HG02884 (cell line): ENCODE measurements around the gene SDK1.
A peak's percentile ranks its signal among the peaks of the same experiment; 100 is the strongest.

Experiments used
- ATAC-seq: cut with Tn5 transposase; IDR thresholded peaks from one replicate; pipeline ENCODE4 v1.9.1; 2021; ENCODE audit warnings: mild to moderate bottlenecking, moderate library complexity; ENCODE audit not compliant: unreplicated experiment

SDK1 gene, protein sequence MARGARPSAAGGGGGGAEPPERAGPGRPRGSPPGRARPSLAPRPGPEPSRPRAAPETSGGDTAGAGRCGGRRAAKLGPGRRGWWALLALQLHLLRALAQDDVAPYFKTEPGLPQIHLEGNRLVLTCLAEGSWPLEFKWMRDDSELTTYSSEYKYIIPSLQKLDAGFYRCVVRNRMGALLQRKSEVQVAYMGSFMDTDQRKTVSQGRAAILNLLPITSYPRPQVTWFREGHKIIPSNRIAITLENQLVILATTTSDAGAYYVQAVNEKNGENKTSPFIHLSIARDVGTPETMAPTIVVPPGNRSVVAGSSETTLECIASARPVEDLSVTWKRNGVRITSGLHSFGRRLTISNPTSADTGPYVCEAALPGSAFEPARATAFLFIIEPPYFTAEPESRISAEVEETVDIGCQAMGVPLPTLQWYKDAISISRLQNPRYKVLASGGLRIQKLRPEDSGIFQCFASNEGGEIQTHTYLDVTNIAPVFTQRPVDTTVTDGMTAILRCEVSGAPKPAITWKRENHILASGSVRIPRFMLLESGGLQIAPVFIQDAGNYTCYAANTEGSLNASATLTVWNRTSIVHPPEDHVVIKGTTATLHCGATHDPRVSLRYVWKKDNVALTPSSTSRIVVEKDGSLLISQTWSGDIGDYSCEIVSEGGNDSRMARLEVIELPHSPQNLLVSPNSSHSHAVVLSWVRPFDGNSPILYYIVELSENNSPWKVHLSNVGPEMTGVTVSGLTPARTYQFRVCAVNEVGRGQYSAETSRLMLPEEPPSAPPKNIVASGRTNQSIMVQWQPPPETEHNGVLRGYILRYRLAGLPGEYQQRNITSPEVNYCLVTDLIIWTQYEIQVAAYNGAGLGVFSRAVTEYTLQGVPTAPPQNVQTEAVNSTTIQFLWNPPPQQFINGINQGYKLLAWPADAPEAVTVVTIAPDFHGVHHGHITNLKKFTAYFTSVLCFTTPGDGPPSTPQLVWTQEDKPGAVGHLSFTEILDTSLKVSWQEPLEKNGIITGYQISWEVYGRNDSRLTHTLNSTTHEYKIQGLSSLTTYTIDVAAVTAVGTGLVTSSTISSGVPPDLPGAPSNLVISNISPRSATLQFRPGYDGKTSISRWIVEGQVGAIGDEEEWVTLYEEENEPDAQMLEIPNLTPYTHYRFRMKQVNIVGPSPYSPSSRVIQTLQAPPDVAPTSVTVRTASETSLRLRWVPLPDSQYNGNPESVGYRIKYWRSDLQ (N-terminal part only)

DNA sequence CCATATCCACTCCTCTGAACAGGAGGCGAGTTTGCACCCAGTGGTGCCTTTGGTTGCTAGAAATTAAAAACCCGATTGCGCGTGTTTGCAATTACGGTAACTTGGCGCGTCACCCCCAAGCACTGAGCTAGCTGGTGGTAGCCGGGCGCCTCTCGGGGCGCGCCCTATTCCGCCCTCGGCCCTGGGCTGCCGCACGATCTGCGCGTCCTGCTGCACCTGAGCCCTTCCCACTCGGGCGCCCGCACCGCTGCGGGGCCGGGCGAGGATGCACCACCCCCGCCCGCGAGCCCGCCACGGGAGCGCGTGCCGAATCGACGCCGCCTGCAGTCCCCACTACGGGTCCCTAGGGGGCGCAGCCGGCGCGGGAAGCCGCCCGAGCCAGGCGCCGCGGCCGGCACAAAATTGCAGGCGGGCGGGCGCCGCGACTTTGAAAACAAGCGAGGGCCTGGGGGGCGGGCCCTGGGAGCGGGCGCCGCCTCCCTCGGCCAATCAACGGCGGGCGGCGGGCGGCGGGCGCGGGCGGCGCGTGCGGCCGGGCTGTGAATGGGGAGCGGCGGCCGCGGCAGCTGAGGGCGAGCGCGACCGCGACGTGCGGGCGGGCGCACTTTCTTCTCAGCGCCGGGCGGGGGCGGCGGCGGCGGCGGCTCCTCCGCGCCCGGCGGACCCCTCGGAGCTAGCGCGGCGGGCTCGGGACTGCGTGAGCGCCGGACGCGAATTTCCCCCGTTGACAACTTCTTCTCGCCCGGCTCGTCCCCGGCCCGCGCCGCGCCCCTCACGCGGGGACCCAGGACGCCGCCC, at the start of gene SDK1:
TSS of gene SDK1 (plus strand) at position 602 of the 798 bp plus-strand sequence. CDS start 335 bp downstream, outside the sequence.
- peak; percentile 92 for ATAC-seq

DNA sequence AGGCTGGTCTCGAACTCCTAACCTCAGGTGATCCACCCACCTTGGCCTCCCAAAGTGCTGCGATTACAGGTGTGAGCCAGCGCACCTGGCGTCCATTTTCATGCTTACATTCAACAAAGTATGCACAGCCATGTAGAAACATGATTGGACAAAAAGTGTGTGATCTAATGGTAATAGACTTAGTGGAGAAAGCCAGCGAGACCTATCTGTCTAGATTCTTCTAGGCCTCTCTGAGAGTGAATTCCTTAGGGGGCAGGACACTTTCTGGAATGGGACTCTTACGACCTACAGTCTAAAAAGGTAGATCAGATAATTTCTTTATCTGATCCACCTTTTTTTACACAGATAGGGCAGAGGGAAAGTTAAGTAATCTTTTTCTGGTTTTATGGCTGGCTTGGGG, 46.3 kb upstream of the SDK1 start:
- no peak for ATAC-seq

DNA sequence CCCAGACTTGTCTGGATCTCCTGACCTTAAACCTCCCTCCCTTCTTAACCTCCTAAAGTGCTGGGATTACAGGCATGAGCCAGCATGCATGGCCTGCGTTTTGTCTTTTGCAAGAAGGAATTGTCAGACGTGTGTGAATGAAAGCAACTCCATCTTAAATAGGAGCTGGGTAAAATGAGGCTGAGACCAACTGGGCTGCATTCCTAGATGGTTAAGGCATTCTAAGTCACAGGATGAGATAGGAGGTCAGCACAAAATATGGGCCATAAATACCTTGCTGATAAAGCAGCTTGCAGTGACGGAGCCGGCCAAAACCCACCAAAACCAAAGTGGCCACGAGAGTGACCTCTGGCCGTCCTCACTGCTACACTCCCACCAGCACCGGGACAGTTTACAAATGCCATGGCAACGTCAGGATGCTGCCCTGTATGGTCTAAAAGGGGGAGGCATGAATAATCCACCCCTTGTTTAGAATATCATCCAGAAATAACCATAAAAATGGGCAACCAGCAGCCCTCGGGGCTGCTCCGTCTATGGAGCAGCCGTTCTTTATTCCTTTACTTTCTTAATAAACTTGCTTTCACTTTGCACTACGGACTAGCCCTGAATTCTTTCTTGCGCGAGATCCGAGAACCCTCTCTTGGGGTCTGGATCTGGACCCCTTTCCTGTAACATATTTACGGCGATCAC, 41.2 kb upstream of the SDK1 start:
- ATAC-seq = no peak

DNA sequence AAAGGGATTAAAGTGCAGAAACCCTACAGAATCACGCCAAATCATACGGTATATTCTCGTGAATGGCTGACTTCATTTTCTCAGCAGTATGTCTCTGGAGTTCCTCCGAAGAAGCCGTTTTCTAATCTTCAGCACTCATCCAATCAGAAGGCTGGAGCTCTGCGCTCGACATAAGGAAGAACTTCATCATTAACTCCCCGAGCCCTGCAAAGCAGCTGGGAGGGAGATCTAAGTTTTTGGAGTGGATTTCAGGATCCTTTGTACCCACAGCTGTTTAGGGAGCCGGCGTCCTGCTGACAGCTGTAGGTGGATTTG, 40.7 kb upstream of the SDK1 start:
- ATAC-seq = no peak

DNA sequence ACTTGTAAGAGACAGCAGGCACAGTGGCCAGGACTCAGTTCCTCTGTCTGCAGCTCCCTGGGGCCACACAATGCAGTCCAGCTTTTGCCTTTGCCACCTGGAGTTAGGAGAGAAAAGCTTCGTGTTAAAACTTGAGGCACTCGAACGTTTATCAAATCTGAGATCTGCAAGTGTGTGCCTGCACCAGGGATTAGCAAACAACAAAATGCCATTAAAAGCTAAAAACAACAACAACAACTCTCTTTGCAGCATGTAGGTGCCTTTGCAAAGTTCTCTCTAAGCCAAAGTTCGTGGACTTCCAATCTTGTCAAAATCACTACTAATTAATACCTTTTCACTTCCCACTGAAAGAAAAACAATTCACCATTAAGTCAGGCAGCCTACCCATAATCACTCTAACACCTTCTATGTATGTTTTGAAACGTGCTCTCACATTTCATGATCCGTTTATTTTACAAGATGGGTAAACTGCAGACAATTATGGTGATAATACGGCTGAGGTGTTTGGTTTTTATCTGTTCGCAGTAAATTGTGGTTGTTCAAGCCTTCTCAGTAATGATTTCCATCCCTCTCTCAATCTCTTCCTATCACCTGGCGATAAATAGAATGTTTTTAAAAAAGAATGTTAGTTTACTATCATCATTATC, 36.2 kb upstream of the SDK1 start:
- no peak for ATAC-seq

DNA sequence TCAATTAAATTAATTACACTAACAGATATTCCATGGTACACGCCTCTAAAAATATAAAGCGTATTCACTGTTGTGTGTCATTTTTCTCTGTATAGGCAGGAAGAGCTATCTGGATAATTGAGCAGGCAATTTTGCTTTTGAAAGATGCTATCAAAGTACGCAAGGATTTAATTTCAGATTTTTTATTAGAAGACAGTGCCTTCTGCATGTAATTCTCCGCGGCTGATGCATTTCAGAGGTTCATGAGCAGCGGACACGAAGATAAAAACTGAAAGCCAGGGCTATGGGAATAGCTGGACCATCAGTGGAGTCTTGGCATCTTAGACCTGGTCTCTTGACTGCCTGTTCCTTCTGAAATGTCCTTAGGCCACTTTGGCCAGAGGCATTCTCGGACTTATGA, 35.7 kb upstream of the SDK1 start:
- ATAC-seq = no peak

DNA sequence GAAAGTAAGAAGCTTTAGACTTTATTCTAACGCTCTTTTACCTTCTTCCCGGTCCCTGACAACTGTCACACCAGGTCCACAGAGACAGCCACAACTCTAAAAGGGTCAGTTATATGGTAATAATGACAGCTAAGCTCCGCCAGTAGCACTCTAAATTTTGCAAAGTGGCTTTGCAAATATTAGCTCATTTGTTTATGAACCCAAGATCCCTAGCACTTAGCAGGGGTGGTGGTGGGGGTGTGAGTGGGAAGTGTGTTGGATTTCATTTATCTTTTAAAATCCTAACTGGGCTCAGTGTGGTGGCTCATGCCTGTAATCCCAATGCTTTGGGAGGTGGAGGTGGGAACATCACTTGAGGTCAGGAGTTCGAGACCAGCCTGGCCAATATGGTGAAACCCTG, 34.8 kb upstream of the SDK1 start:
- no peak for ATAC-seq

DNA sequence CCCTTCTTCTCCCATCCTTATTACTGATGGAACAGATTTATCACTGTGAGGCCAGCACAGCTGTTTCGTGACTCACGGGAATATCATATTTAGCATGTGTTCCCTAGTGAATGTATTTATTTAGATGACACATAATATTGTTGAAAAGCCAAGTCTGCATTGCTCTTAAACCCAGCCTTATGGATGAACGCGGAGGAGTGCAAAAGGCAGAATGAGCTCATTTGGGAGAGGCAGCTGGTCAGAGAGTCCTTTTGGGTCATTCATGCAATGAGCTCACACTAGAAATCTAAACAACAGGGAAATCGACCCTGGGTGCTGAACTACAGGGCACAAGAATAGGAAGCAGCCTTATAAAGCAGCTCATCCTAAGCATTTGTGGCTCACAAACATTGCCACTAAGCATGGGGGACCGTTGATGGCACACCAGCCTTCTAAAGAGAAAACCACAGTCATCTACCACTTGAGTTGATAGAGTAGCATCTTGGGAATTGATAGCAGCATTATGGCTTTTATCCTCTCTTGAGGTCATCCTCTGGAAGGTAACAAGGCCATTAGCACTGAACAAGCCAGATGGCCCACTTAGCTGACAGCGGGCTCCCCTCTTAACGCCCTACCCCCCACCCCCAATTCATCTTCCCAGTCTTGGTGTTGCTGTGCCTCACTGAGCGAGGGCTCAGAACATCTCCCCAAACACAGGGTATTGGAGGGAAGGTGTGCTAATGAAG, 32.9 kb upstream of the SDK1 start:
- no peak for ATAC-seq

DNA sequence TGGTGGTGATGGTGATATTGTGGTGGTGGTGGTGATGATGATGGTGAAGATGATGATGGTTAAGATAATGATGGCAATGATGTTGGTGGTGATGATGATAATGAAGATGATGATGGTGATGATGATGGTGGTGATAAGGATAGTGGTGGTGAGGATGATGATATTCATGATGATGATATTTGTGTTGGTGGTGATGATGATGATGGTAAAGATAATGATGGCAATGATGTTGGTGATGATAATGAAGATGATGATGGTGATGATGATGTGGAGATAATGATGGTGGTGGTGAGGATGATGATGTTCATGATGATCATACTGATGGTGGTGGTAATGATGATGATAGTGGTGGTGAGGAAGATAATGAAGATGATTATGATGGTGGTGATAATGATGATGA, 30.7 kb upstream of the SDK1 start:
- no peak for ATAC-seq

DNA sequence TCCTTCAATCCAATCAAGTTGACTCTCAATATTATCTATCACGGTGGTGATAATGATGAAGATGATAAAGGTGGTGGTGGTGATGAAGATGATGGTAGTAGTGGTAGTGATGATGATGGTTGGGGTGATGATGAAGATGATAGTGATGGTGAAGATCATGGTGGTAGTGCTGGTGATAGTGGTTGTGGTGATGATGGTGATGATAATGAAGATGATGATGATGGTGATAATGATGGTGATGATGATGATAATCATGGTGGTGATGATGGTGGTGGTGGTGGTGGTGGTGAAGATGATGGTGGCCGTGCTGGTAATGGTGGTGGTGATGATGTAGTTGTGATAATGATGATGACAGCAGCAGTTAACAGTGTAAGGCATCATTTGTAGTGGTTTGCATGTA, 29.8 kb upstream of the SDK1 start:
- ATAC-seq = no peak

DNA sequence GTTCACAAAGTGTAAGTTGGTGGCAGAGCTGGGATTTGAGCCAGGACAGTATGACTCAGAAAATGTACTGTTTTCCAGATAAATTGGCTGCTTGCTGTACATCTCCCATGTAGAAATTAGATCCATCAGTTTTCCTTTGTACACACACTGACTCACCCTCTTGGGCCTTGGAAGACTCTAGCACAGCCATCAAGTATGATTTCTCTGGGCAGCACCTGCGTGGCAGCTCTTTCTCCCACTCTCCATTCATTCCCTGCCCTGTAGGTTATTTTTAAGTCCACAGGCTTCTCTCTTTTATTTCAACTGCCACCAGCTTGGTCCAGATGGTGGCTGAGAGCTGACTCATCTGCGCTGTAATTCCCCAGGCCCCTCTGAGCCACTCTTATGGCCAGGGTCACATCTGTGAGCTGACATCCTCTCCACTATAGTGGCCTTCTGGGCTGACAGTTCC, 28.3 kb upstream of the SDK1 start:
- no peak for ATAC-seq

DNA sequence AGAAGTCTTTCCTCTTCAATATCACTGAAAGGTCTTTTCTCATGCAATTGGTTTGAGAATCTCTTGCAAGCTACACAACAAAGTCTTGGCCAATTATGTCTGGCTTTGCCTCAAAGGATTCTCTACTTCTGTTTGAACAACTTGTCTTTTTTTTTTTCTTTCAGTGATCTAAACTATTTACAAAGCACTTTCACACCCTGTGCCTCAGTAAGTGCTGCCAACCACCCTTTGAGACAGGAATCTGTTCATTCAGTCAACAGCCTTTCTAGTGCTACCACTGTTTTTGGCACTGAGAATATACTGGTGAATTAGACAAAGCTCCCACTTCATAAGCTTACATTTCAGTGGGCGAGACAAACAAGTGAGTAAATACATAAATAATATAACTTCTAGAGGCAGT, 26.9 kb upstream of the SDK1 start:
- no peak for ATAC-seq

DNA sequence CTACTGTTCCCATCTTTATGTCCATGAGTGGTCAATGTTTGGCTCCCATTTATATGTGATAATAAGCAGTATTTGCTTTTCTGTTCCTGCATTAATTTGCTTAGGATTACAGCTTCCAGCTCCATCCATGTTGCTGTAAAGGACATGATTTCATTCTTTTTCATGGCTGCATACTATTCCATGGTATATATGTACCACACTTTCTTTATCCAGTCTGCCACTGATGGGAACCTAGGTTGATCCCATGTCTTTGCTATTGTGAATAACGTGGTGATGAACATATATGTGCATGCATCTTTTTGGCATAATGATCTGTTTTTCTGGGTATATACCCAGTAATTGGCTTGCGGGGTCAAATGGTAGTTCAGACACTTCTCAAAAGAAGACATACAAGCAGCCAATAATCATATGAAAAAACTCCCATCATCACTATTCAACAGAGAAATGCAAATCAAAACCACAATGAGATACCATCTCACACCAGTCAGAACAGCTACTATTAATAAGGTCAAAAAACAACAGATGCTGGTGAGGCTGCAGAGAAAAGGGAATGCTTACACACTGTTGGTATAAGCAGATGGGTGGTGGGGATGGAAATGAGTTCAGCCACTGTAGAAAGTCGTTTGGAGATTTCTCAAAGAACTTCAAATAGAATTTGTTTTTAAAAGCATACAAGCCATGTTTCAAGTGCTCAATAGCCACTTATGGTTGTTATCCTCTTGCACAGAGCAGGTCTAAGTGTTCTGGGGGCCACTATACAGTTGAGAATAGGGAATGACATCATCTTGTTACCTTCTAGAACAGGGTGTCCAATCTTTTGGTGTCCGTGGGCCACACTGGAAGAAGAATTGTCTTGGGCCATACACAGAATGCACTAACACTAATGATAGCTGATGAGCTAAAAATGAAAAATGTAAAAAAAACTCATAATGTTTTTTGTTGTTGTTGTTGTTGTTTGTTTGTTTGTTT, 23.2 kb upstream of the SDK1 start:
- no peak for ATAC-seq

DNA sequence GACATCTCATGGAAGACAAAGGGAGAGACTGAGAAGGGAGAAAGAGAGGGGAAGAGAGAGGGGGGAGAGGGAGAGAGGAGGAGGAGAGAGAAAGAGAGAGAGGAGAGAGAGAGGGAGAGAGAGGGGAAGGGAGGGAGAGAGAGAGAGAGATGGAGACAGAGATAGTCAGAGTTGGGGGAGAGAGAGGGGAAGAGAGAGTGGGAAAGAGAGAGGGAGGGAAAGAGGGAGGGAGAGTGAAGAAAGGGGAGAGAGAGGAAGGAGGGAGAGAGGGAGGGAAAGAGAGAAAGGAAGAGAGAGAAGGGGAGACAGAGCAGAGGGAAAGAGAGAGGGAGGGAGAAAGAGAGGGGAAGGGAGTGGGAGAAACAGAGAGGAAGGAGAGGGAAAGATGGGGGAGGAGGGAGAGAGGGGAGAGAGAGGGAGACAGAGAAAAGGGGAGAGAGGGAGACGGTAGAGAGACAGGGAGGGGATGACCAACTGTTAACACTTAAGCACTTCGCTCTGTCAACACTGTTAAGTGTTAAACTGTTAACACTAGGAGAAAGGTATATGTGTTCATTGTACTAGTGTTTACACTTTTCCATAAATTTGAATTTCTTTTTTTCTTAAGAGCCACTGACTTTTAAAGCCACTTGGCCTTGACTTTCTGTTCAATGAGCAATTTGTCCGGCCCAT, 21.8 kb upstream of the SDK1 start:
- ATAC-seq = no peak

DNA sequence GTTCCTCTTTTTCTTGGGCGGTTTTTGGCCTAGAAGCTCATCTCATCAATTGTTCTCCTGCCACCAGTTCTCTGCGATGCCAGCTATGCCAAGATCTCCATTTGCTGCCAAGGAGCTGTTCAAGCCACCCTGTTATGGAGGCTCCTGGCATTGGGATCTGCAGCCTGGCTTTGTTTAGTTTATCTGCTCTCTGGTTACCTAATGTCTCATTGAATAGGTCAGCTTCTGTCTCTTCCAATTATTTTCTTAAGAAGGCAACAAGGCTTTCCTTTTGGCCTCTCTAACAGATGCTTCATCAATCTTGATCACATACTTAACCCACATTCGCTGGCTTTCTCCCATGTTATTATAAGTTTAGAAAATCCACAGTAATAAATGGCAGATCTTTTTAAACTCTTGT, 20.6 kb upstream of the SDK1 start:
- no peak for ATAC-seq

DNA sequence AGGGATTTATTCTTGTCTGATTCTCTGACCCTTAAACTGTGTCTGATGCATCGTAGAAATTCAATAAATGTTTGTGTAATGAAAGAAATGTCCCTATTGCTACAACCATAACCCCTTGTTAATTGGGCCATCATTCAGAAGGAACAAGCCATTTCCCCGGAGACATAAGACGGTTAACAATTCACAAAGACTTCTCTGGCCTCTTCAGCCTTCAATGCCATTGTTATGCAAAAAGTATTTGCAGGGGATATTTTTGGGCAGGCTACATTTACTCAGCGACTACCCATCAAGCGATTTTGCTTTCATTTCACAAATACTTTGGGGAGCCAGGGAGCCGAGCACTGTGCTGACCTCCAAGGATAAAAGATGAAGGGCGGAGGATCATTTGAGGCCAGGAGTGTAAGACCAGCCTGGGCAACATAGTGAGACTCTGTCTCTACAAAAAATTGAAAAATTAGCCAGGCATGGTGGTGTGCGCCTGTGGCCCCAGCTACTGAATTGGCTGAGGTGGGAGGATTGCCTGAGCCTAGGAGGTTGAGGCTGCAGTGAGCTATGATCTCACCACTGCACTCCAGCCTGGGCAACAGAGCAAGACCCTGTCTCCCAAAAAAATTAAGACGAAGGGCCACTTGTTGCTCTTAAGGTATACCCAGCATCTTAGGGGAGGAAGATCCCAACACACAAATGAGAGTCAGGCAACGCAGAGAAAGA, 20.0 kb upstream of the SDK1 start:
- no peak for ATAC-seq

DNA sequence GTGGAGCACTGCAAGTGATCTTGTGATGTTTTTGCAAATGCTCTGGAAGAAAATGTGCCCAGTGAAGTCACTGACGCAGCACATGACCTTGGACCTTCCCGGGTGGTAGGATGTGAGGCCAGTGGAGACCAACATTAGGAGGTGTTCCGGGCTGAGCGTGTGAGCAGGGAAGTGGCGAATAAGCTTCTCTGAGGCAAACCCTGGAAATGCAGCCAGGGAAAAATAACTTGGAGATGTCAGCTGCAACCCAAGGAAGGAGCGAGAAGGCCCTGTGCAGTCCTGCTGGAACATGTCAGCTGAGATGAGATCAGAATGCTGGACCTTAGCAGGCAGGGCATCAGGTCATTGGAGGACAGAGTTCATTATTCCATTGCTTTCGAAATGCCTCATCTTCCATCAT, 18.6 kb upstream of the SDK1 start:
- ATAC-seq = no peak
